ENCODE data around the gene ARHGAP11A.

DNA sequence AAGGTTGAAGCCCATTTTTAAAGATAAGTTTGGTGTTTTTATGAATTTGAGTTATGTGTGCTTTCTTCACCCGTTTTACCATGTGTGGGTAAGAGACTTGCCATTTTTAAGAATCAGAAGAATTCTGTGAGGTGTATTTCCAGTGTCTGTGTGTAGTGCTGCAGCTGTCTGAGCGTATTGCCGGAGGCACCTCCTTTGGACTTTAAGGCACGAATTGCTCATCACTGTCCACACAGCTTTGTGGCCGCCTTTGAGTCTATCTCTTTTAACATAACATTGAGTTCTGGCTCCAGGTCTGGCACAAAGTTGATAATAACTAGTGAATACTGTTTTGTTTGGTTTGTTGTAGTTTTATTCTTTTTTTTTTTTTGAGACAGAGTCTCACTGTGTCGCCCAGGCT, 52.0 kb downstream of the ARHGAP11A start:
- TF ChIP-seq, protein P1, sequence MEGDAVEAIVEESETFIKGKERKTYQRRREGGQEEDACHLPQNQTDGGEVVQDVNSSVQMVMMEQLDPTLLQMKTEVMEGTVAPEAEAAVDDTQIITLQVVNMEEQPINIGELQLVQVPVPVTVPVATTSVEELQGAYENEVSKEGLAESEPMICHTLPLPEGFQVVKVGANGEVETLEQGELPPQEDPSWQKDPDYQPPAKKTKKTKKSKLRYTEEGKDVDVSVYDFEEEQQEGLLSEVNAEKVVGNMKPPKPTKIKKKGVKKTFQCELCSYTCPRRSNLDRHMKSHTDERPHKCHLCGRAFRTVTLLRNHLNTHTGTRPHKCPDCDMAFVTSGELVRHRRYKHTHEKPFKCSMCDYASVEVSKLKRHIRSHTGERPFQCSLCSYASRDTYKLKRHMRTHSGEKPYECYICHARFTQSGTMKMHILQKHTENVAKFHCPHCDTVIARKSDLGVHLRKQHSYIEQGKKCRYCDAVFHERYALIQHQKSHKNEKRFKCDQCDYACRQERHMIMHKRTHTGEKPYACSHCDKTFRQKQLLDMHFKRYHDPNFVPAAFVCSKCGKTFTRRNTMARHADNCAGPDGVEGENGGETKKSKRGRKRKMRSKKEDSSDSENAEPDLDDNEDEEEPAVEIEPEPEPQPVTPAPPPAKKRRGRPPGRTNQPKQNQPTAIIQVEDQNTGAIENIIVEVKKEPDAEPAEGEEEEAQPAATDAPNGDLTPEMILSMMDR (IDR thresholded peaks at IDR 0.05), result no peak
- no peak for TF ChIP-seq POLR2A (IDR thresholded peaks at IDR 0.05)

Measured in body of pancreas (tissue), 4 donors.